ENCODE results near the gene SERPINE2.
A peak's percentile ranks its signal among the peaks of the same experiment; 100 is the strongest.
"Not testable (repeated sequence)": the region's sequence is repeated elsewhere in the genome, so short reads cannot be mapped to it uniquely, and the experiment has no call there.

Gene SERPINE2

GRCh38 chr2:223945755-223946154, 93.3 kb downstream of the SERPINE2 start:
- FAIRE-seq (no peak), DNase-seq (ENCODE audit: insufficient read length, low spot score) (no peak)

DNA sequence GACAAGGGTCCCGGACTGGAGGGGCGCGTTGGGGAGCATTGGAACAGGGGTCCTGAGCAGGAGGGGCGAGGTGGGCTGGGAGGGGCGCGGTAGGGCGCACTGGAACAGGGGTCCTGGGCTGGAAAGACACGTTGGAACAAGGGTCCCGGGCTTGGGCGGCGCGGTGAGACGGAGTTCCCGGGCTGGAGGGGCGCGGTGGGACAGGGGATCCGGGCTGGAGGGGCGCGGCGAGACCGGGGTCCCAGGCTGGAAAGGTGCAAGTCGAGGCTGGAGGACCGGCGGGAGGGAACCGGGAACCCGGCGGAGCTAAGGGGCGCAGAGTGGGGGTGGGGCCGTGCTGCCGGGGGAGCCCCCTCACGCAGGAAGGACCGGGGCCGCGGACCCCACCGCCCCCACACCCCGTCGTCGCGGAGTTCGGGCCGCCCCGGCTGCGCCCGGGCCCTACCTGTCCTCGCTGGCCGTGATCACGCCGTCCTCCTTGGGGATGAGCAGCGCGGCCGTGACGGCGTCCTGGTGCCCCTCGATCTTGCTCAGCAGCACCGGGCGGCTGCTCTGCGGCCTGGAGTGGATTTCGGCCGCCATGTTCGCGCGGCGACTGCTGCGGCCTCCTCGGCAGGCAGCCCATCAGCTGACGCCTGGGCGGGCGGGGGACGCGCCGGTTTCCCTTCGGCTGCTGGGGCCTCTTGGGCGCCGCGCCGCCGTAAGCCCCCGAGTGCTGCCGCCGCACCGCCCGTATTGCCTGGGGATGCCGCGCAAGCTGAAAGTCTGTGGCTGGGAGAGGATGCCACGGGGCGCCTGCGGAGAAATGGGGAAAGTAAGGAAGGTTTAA, 94.2 kb downstream of the SERPINE2 start, which contains the start of gene WDFY1:
Gene WDFY1 (minus strand): TSS at position 633 of the 829 bp plus-strand sequence. CDS start 51 bp downstream, at position 582.
- DNase-seq (ENCODE audit: insufficient read length, low spot score) (peak; percentile 90), FAIRE-seq (peak; percentile 84)

DNA sequence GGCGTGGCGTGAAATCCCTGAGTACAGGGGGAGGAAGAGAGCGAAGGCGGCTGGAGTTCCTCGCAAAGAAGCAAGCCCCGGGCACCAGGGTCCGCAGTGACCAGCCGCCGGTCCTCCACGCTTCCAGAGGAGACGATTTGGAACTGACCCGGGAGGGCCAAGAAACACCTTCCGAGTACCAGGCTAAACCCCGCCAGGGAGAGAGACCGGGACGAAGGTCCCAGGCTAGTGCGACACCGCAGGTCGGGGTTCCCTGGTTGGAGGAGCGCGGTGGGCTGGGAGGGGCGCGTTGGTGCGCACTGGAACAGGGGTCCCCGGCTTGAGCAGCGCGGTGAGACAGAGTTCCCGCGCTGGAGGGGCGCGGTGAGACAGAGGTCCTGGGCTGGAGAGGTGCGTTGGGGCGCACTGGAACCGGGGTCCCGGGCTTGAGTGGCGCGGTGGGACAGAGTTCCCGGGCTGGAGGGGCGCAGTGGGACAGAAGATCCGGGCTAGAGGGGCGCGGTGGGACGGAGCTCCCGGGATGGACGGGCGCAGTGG, 94.9 kb downstream of the SERPINE2 start:
- FAIRE-seq (no peak), DNase-seq (ENCODE audit: insufficient read length, low spot score) (no peak)

DNA sequence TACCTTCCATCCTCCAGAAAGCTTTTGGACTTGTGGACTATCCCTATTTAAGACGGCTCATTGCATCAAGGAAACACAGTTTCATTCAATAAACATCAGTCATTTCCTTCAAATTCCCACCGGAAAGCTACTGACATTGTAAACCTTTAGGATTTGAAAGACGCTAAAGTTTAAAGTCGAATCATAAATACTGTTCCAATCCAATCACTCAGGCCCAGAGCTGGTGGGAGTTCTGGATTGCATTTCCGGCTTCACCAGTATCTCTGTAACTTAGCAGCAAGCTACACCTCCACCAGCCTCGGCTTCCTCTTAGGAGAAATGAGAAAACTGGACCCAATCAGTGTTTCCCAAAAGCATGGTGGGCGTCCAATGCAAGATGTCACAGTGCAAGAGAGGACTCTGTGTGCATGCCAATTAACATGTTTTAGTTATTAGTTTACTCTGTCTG, 95.5 kb downstream of the SERPINE2 start:
- DNase-seq (ENCODE audit: insufficient read length, low spot score) = no peak
- no peak for FAIRE-seq

DNA sequence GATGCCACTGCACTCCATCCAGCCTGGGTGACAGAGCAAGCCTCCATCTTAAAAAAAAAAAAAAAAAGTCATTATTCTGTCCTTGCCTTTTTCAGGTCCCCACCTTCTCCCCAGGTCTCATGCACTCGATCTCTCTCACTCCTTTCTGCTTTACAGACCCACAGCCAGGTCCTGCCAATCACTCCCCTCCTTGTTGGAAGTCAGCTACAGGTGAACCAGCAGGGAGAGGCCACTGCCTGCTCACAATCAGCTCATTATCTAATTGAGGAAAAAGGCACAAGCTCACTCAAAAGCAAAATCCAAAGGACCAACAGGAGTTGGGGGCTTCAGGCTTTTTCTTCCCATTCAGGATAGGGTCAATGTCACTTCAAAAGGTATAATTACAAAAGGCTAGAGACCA, 96.0 kb downstream of the SERPINE2 start:
- DNase-seq (ENCODE audit: insufficient read length, low spot score) (no peak), FAIRE-seq (no peak)

DNA sequence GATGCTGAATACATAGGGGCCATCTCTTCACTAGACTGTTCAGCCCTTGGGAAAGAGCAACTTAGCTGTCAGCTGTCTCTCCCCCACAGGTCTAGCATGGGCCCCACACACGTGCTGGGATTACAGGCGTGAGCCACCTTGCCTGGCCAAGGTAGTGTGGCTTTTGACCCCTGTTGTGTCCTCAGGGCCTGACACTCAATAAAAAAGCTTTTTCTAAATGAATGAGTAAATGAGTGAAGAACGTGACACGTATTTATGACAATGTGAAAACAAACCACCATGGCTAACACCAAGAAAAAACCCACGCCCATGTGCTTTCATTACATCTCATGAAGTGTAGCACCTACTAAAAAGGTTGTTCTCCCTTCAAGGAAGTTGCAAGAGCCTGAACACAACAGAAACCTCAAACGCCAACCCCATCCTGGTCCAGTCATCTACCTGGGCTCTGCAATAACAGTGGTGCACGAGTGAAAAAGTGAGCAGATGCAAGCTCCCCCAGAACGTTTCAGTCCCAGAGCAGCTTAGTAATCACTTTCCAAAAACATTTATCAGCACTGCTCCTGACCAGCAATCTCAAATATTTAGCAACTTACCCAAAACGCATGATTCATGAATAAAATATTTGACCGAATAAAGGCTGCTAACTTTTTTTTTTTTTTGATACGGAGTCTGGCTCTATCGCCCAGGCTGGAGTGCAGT, 97.4 kb downstream of the SERPINE2 start:
- DNase-seq (ENCODE audit: insufficient read length, low spot score) = no peak
- no peak for FAIRE-seq

- not testable (repeated sequence) for FAIRE-seq; DNase-seq (ENCODE audit: insufficient read length, low spot score)
Measured at GRCh38 chr2:223939438-223939837, 99.6 kb downstream of the SERPINE2 start.

GRCh38 chr2:223937535-223937934, 101.6 kb downstream of the SERPINE2 start:
- DNase-seq (ENCODE audit: insufficient read length, low spot score) = no peak
- no peak for FAIRE-seq

GRCh38 chr2:223936862-223937326, 102.2 kb downstream of the SERPINE2 start:
- DNase-seq (ENCODE audit: insufficient read length, low spot score) (no peak), FAIRE-seq (no peak)

DNA sequence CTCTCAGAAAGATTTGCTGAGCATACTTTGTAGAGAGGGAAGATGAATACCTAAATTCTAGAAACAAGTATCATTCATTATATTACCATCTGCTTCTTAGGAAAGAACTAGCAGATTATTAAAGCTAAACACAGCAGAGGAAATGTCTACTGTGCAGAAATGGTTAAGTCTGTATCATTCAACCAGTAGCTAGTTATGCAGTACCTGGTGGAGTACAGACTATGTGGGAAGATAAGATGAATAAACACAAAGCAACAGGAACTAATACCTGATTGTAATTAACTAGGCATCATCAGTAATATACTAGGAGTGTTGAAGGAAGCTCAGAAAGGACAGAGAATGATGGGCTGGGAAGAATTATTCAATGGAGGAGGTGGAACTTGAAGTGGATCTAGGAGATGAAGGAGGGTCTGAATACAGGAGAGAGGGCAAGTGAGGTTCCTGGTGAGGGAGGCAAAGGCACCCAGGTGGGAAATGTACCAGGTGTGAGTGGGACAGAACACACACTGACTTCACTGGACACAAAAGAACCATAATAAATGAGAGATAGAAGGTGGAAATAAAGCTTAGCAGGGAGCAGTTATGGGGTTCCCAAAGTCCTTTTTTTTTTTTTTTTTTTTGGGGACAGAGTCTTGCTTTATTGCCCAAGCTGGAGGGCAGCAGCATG, 103.5 kb downstream of the SERPINE2 start:
- no peak for FAIRE-seq

DNA sequence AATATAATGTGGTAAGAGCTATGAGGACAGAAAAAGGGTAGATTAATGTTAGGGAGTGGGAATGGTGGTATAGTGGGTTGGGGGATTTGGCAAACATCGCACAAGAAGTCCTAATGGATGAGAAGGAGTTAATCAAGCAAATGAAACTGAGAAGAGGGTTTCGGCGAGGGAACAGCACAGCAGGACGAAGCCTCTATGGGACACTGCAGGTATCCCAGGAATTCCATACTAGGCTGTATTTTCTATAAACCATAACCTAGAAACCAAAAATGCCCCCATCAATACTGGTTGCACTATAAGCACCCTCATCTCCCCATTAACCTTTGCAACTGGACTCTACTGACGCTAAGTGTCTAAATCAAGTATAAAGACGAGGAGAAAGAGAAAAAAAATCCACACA, 104.2 kb downstream of the SERPINE2 start:
- FAIRE-seq (no peak), DNase-seq (ENCODE audit: insufficient read length, low spot score) (no peak)

More for the DNA sequence above, 103.5 kb downstream of the SERPINE2 start:
- no peak for DNase-seq (ENCODE audit: insufficient read length, low spot score)

GRCh38 chr2:223932816-223933800, 106.0 kb downstream of the SERPINE2 start:
- FAIRE-seq (no peak), DNase-seq (ENCODE audit: insufficient read length, low spot score) (no peak)

DNA sequence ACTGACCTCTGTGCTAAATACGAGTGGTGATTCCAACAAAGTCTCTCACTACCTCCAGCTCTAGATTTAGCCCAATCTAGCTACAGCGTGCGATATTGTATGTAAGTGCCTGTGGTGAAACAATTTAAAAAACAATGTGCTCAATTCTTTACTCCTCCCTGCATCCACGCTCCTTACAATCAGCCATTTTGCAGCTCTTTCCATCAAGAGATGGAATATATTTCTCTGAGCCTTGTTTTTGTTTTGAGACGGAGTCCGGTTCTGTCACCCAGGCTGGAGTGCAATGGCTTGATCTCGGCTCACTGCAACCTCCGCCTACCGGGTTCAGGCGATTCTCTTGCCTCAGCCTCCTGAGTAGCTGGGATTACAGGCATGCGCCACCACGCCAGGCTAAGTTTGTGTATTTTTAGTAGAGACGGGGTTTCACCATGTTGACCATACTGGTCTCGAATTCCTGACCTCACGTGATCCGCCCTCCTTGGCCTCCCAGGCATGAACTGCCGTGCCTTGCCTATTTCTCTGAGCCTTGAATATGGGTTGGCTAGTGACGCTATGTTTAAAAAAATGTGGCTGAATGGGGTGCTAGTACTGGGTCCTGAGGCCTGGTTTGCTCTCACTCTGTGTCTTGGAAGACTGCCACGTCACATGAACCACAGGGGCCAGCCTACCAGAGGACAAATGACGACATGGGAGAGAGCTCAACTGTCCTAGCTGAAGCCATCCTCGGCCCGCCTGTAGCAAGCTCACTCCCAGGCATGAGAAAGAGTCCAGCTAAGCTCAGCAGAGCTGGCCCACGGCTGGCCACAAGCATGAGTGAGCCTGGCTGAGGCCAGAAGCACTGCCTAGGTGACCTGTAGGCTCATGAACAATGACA, 108.7 kb downstream of the SERPINE2 start:
- FAIRE-seq (no peak), DNase-seq (ENCODE audit: insufficient read length, low spot score) (no peak)

- DNase-seq (ENCODE audit: insufficient read length, low spot score) (no peak), FAIRE-seq (no peak)
Measured at GRCh38 chr2:223929571-223930102, 109.4 kb downstream of the SERPINE2 start.

GRCh38 chr2:223928113-223929006, 110.7 kb downstream of the SERPINE2 start:
- no peak for FAIRE-seq
- no peak for DNase-seq (ENCODE audit: insufficient read length, low spot score)

GRCh38 chr2:223925106-223925505, 114.0 kb downstream of the SERPINE2 start:
- DNase-seq (ENCODE audit: insufficient read length, low spot score) (no peak), FAIRE-seq (no peak)

Measured in HTR-8/SVneo (cell line).